HG02943 (cell line): ENCODE measurements around the gene CAMK1D.

Source experiments
- ATAC-seq: cut with Tn5 transposase; IDR thresholded peaks from one replicate; pipeline ENCODE4 v1.9.1; 2021; ENCODE audit warnings: mild to moderate bottlenecking, low read depth, moderate library complexity; ENCODE audit not compliant: unreplicated experiment

CAMK1D gene

DNA sequence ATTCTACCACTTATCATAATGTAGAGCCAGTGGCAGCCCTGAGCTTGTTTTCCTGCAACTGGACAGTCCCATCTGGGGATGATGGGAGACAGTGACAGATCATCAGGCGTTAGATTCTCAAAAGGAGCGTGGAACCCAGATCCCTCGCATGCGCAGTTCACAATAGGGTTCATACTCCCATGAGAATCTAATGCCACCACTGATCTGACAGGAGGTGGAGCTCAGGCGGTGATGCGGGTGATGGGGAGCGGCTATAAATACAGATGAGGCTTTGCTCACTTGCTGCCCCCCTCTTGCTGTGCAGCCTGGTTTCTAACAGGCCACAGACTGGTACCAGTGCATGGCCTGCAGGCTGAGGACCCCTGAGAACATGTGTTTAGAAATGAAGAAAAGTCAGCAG is 260.1 kb downstream of the CAMK1D start:
- ATAC-seq: no peak

GRCh38 chr10:12613136-12613535 is 263.8 kb downstream of the CAMK1D start:
- ATAC-seq: no peak

DNA sequence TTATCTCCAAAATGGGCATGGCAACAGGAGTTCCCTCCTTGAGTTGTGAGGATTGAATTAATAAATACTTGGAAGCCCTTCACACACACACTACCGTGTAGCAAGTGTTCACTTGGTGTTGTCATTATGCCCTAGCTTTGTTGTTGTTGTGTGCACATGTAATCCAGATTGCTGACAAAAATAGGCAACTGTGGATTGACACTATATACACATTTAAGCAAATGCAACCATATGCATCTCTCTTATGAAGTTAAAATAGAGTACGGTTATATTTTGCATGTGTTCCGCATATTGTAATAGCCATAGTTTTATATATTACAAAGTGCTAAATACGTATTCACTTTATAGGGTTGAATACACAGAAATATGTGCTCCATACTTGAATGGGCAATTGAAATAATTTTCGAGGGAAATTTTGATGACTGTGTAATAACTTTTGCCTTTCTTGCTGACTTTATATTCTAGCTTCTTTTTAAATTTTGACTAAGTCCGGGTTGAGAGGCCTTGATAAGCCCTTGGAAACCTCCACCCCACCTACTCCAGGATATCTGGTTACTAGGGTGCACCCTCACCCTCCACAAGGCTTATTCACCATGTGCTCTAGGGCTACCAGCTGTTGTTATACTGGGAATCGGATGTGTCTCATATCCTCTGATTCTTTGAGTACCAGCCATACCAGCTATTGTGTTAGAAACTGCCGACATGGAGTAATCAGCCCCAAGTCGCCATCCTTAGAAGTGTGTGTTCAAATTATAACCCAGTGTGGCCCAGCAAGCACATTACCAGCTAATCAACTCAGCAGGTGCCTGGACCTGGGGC is 265.0 kb downstream of the CAMK1D start:
- ATAC-seq: no peak

DNA sequence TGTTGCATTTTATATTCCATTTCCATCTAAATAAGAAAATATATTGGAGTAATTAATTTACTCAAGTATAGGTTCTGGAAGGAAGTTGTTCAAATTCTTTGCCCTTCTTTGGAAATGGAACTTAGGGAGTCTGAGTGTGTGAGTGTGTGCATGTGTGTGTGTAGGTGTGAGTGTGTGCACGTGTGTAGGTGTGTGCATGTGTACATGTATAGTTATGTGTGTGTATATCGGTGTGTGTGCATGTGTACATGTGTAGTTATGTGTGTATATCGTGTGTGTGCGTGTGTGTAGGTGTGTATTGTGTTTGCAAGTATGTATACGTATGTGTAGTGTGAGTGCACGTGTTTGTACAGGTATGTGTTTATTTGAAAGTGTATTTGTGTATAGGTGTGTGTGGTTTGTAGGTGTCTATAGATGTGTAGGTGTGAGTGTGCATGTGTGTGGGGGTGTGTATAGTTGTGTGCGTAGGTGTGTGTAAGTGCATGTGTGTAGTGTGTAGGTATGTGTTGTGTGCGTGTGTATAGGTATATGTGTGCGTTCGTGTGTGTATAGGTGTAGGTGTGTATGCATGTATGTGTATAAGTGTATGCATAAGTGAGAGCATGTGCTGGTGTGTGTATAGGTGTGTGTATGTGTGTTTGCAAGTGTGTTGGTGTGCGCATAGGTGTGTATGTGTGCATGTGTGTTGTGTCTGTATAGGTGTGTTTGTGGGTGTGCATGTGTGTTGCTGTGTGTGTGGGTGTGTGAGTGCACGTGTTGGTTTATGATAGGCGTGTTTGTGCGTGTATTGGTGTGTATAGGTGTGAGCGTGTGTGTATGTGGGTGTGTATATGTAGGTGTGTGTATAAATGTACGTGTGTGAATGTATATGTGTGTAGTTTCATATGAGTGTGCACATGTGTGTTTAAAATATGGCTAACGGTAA is 266.2 kb downstream of the CAMK1D start:
- ATAC-seq: no peak

DNA sequence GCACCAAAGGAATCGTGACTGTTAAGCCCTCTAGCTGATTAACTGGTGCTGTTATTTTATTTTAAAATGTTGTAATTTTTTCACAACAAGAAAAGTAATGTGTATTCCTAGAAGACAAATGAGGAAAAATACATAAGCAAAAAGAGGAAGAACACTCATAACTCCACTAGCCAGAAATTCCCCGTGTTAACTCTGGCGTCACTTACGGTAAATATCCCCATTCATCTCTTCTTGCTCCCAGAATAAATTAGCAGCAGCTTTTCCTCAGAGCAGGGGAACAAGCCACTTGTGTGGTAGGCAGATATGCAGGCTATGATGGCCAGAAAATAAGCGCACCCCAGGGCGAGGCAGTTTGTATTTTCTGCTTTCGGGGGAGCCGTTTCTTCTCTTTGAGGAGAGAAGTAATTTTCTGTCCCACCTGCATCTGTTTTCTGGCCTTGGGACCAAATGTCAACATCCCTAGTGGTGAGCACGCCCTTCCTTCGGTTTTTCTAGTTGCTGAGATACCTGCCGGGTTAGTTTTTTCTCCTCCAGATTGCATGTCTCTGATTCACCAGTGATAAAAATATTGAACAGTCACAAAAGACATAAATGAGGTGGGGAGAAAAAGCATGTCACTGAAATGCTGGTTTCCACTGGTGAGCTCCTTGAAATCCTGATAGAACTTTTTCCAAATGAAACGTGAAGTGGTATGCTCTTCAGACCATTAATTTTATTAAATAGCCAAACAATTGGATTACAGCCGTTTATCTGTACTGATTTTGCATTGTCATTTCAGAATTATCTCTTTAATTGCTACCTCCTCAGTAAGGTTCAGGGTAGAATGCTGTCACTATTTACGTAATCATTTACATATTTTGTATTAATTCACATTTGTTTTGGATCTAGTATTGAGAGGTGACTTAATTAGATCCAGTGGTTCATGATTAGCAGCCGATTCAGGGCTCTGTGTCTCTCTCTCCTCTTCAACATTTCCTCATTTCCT is 268.1 kb downstream of the CAMK1D start:
- ATAC-seq: no peak

DNA sequence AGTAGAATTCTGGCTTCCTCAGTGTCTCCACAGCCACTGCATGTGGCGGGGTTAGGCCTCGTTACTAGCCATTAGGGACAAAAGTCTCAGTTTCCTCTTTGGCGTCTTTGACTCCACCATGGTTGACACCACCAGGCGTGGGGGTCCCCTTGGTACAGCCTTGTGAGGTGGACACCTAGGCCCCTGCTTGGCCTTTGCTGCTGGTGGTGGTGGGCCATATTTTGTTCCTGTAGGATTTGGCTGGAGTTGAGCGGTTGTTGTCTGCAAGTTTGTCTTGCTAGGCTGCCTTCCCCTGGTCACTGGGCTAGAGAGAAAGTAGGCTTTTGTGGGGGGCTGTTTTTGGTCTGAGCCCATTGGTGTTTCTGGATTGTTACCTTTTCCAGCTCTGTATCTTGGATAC is 272.7 kb downstream of the CAMK1D start:
- ATAC-seq: no peak

GRCh38 chr10:12622691-12623090 is 273.3 kb downstream of the CAMK1D start:
- no peak for ATAC-seq

DNA sequence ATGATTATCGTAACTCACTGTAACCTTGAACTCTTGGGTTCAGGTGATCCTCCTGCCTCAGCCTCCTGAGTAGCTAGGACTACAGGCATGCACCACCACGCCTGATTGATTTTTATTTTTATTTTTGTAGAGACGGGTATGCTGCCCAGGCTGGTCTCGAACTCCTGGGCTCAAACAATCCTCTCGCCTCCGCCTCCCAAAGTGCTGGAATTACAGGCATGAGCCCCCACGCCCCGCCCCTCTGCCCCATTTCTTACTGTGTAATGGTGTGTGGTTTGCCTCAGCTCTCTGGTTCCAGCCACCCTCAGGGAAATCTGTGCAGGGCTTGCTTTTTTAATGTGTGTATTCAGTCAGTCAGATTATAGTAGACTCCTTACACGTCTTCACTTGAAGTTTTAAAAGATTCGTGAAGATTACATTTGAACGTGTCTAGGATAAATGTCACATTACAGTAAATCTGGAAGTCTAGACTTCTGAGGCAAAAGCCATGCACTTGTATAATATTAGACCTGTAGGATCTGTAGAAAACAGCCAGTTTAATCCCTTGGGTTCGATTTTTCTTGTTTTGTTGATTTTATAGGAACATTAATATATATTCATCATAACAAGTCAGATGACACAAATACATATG is 276.2 kb downstream of the CAMK1D start:
- ATAC-seq: no peak

DNA sequence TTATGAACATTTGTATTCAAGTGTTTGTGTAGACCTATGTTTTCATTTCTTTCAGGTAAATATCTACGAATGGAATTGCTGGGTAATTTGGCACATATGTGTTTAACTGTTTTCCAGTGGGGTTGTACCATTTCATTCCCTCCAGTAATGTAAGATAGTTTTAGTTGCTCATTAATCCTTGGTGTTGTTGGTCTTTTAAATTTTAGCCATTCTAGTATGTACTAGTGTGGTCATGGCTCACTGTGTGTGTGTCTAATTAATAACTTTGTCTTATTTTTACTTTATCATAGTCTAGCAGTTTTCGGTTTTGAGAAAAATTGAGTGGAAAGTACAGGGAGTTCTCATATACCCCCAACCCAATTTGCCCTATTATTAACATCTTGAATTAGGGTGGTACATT is 278.8 kb downstream of the CAMK1D start:
- no peak for ATAC-seq

DNA sequence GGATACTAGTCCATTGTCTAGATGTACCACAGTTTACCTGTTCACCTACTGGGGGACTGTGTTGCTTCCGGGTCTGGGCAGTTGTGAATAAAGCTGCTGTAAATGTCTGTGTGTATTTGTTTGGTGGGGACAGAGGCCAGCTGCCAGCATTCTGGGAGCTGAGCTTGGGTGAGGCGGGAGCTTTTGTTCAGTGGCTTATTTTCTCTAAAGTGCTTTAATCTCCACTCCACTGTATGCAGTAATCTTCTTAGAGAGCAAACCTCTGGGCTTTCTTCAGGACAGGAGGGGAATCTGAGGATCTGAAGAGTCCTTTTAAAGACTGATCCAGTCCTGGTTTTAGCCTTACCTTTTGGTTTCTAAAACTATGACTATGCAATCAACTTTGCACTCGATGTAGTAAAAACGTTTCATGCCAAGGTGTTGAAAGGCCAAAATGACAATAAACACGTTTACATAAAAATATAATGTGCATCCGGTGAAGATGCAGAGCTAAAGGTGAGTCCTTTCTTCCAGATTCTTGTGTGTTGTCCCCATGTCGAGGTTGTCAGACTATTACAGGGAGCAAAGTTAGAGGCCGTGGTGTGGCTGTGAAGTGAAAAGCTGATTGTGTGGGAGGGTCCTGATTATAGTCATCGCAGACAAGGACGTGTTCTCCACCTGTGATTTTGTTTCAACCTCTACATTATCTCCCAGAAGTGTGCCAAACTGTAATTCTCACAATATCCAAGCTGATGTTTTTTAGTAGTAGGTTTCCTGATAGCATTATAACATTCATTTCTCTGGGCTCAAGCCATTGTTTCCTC is 279.8 kb downstream of the CAMK1D start:
- ATAC-seq: no peak

- no peak for ATAC-seq
These were observed 280.4 kb downstream of the CAMK1D start for GRCh38 chr10:12629767-12630165.

- no peak for ATAC-seq
These were observed 281.9 kb downstream of the CAMK1D start for GRCh38 chr10:12631216-12631615.

- ATAC-seq: no peak
These were observed 282.6 kb downstream of the CAMK1D start for GRCh38 chr10:12631787-12632562.

DNA sequence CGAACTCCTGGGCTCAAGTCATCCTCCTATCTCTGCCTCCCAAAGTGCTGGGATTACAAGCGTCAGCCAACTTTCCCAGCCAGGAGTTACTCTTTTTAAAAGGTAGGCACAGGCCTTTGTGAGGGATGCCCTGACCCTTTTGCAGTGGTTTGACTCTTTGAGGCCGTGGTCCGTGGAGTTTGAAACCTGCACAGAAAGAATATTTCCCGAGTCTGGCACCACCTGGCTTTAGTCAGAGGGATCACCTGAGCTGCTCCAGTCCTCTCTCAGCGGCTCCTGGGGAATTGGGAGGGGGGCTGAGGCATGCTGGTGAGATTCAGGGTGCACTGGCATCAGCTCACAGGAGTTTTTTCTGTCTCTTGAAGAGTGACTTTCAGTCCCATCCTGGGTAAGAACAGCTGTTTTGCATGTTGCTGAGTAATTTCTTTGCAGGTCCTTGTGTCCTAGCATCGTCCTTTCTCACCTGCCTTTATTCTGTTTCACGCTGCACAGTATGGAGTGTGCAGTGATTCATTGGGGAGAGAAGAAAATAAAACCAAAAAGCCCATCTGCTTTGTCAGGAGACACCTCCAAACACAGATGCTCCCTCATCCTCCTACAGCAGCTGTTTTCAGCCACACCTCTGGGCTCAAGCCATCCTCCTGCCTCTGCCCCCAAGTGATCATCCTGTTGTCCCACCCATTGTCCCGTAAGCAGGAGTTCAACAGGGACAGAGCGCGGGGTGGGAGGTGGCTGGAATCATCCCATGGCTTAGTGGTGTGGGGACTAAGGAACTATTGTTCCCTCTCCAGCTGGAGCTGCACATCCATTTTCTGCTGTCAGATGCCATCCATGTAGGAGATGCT is 284.7 kb downstream of the CAMK1D start:
- no peak for ATAC-seq

- no peak for ATAC-seq
These were observed 285.2 kb downstream of the CAMK1D start for GRCh38 chr10:12634621-12634931.

DNA sequence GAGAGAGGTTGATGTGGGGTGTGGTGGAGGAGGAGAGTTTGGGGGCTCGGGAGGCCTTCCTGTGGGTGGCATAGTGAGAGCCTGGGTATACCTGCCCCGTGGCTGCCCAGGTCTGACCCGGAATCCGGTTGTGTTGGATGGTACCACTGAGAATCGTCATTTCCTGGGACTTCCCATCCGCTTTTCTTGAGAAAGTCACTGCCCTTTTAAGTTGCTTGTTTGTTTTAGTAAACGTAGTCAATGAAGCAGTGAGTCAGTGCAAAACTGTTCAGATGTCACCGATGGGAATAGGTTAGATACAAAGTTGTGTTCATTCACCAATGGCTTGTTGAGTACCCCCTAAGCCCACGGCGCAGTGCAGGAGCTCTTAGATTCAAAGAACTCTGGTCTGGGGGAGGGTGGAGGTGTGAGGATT is 285.8 kb downstream of the CAMK1D start:
- no peak for ATAC-seq

DNA sequence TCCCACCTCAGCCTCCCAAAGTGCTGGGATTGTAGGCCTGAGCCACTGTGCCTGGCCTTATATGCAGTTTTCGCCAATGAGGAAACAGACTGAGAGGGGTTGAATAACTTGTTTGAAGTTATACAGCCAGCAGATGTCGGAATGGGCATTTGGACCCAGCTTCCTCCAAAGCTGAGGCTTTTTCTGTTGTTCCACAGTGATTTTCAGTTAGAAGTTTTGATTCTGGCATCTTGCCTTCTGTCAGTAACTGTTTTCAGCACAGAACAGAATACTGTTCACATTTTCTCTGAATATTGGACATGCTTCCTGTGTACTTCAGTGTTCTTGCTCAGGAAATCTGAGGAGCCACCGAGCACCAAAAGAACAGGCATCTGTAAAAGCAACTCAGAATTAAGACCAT is 287.2 kb downstream of the CAMK1D start:
- ATAC-seq: no peak

- no peak for ATAC-seq
These were observed 288.3 kb downstream of the CAMK1D start for GRCh38 chr10:12637649-12638048.
